ENCODE data around the gene EIF5A.

EIF5A gene

DNA sequence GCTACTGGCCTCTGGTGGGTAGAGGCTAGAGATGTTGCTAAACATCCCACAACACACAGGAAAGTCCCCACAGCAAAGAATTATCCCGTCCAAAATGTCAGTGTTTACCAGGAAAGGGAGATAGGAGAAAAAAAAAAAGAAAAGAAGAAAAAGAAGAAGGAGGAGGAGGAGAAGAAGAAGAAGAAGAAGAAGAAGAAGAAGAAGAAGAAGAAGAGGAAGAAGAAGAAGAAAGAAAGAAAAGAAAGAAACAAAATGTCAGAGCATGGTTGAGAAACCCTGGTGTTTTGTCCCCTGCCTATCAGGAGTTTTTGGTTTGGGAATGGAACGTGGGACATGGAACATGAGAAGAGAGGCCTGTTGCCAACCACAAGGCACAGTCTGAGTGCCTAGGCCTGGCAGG is 50.0 kb downstream of the EIF5A start:
- no peak for DNase-seq

DNA sequence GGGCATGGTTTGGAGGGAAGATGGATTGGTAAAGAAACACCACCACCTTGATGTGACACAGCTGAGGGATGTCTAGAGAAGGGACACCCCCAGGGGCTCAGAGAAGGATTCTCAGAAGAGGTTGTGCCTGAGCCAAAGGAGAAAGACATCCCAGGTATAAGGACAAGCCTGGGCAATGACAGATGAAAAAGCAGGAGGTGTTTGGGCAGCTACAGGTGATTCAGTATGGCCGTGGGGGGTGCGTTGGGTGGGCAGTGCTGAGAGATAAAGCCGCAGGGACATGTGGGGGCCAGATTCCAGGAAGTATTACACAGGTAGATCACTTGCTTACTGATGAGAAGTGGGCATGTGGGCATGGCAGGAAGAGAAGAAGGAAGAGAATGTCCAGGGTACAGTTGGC is 54.5 kb downstream of the EIF5A start:
- DNase-seq: no peak

All from DMS153 (cell line).